ENCODE results near the gene CCDC9B.

CCDC9B gene

GRCh38 chr15:40287968-40288367 is 52.8 kb downstream of the CCDC9B start:
- H3K4me3 ChIP-seq (ENCODE audit: low read depth, low read length), result no peak overlapping the region
- no peak for DNase-seq (ENCODE audit: low read depth, low spot score)
- in situ Hi-C loops (cut with HindIII; ENCODE audit: low sequenced_read_pairs), result loop anchor here (25.0 kb wide), 1 partner anchor 124 kb away; the partner anchor contains the start of gene IVD
- TF ChIP-seq, protein P1, sequence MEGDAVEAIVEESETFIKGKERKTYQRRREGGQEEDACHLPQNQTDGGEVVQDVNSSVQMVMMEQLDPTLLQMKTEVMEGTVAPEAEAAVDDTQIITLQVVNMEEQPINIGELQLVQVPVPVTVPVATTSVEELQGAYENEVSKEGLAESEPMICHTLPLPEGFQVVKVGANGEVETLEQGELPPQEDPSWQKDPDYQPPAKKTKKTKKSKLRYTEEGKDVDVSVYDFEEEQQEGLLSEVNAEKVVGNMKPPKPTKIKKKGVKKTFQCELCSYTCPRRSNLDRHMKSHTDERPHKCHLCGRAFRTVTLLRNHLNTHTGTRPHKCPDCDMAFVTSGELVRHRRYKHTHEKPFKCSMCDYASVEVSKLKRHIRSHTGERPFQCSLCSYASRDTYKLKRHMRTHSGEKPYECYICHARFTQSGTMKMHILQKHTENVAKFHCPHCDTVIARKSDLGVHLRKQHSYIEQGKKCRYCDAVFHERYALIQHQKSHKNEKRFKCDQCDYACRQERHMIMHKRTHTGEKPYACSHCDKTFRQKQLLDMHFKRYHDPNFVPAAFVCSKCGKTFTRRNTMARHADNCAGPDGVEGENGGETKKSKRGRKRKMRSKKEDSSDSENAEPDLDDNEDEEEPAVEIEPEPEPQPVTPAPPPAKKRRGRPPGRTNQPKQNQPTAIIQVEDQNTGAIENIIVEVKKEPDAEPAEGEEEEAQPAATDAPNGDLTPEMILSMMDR (IDR thresholded peaks at IDR 0.05; ENCODE audit: low read depth, low read length), result no peak

DNA sequence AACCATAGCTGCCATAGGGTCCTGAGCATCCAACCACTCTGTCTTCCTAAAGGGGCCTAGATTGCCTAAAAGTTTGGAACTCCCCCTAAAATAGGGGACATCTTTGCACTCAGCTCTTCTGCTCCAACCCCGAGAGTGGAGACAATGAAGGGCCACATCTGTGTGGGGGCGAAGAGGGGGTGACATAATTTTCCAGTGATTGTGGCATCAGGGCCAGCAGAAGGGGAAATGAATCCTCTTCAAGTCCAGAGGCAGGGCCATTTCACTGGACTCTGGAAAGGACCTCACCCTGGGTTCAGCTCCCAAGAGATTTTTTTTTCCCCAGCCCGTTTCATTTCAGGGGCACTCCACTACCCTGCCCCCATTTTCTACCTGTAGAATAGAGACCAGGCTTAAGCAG is 53.2 kb downstream of the CCDC9B start:
- no peak overlapping the region for H3K4me3 ChIP-seq (ENCODE audit: low read depth, low read length)
- TF ChIP-seq, protein P1 (IDR thresholded peaks at IDR 0.05; ENCODE audit: low read depth, low read length), result no peak
- in situ Hi-C loops (cut with HindIII; ENCODE audit: low sequenced_read_pairs), result loop anchor here (25.0 kb wide), 1 partner anchor 125 kb away; the partner anchor contains the start of gene IVD
- no peak for DNase-seq (ENCODE audit: low read depth, low spot score)

- TF ChIP-seq, protein P1 (IDR thresholded peaks at IDR 0.05; ENCODE audit: low read depth, low read length), result no peak
- in situ Hi-C loops (cut with HindIII; ENCODE audit: low sequenced_read_pairs), result loop anchor here (25.0 kb wide), 1 partner anchor 126 kb away; the partner anchor contains the start of gene IVD
- no peak overlapping the region for H3K4me3 ChIP-seq (ENCODE audit: low read depth, low read length)
- DNase-seq (ENCODE audit: low read depth, low spot score), result no peak
Observed at GRCh38 chr15:40286794-40287193, 53.9 kb downstream of the CCDC9B start.

GRCh38 chr15:40286061-40286532 is 54.6 kb downstream of the CCDC9B start:
- no peak overlapping the region for H3K4me3 ChIP-seq (ENCODE audit: low read depth, low read length)
- in situ Hi-C loops (cut with HindIII; ENCODE audit: low sequenced_read_pairs), result loop anchor here (25.0 kb wide), 1 partner anchor 126 kb away; the partner anchor contains the start of gene IVD
- no peak for DNase-seq (ENCODE audit: low read depth, low spot score)
- TF ChIP-seq, protein P1 (IDR thresholded peaks at IDR 0.05; ENCODE audit: low read depth, low read length), result no peak

- in situ Hi-C loops (cut with HindIII; ENCODE audit: low sequenced_read_pairs), result loop anchor here (25.0 kb wide), 1 partner anchor 127 kb away; the partner anchor contains the start of gene IVD
- H3K4me3 ChIP-seq (ENCODE audit: low read depth, low read length), result no peak overlapping the region
- DNase-seq (ENCODE audit: low read depth, low spot score), result no peak
- TF ChIP-seq, protein P1 (IDR thresholded peaks at IDR 0.05; ENCODE audit: low read depth, low read length), result no peak
Observed at GRCh38 chr15:40285554-40286011, 55.2 kb downstream of the CCDC9B start.

- TF ChIP-seq, protein P1 (IDR thresholded peaks at IDR 0.05; ENCODE audit: low read depth, low read length), result no peak
- DNase-seq (ENCODE audit: low read depth, low spot score), result peak; percentile 29
- no peak overlapping the region for H3K4me3 ChIP-seq (ENCODE audit: low read depth, low read length)
- in situ Hi-C loops (cut with HindIII; ENCODE audit: low sequenced_read_pairs), result loop anchor here (25.0 kb wide), 1 partner anchor 127 kb away; the partner anchor contains the start of gene IVD
Observed at GRCh38 chr15:40285151-40285550, 55.6 kb downstream of the CCDC9B start.
